ENCODE results near the gene FAM221B.

DNA sequence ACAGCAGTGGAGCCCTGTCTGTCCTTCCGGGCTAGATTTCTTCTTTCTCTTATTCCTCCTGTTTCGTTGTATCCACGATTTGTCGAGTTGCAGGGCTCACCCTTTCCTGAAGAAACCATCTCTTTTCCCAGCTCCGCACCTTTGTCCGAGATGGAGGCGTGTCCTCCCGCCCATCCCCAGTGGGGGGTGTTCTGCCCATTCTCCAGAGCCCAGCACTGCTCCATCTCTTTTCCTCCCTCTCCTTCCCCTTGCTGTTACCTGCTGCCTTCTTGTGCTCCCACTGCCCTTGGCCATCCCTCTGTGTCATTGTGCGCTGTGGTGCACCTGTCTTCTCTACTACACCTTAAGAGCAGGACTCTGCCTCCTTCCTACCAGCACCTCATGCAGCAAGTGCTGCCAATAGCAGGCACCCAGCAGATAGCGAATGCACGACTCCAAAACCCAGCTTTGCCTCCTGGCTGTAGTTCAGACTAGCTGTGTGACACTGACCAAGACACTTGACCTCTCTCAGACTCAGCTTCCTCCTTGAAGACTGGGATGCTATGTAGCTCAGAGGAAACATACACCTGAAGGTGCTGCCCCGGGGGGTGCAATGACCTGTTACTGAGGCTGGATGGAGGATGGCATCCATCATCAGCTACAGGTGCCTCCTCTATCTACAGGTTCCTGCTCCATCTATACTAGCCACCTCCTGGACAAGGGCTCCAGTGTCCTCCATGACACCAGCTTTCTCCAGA lies 32.8 kb upstream of the FAM221B start:
- TF ChIP-seq POLR2A (IDR thresholded peaks at IDR 0.05): no peak
- TF ChIP-seq, protein P1, sequence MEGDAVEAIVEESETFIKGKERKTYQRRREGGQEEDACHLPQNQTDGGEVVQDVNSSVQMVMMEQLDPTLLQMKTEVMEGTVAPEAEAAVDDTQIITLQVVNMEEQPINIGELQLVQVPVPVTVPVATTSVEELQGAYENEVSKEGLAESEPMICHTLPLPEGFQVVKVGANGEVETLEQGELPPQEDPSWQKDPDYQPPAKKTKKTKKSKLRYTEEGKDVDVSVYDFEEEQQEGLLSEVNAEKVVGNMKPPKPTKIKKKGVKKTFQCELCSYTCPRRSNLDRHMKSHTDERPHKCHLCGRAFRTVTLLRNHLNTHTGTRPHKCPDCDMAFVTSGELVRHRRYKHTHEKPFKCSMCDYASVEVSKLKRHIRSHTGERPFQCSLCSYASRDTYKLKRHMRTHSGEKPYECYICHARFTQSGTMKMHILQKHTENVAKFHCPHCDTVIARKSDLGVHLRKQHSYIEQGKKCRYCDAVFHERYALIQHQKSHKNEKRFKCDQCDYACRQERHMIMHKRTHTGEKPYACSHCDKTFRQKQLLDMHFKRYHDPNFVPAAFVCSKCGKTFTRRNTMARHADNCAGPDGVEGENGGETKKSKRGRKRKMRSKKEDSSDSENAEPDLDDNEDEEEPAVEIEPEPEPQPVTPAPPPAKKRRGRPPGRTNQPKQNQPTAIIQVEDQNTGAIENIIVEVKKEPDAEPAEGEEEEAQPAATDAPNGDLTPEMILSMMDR (IDR thresholded peaks at IDR 0.05): no peak
